ENCODE data around the gene CNTN1.

DNA sequence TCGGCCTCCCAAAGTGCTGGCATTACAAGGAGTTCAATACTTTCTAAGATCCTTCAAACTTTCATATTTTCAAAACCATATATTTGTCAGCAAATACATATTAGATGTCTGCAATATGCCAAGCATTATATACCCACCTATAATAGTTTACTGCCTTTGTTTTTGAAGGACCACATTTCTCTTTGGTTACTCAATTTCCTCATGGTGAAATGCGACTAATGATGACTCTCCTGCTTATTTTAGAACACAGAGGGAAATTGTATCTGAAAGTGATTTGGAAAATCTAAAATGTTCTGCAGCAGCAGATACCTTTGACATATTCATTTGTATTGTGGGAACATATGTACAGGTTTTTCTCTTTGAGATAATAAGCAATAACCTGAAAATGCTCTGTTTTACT, 2.7 kb upstream of the CNTN1 start:
- TF ChIP-seq, protein P1, sequence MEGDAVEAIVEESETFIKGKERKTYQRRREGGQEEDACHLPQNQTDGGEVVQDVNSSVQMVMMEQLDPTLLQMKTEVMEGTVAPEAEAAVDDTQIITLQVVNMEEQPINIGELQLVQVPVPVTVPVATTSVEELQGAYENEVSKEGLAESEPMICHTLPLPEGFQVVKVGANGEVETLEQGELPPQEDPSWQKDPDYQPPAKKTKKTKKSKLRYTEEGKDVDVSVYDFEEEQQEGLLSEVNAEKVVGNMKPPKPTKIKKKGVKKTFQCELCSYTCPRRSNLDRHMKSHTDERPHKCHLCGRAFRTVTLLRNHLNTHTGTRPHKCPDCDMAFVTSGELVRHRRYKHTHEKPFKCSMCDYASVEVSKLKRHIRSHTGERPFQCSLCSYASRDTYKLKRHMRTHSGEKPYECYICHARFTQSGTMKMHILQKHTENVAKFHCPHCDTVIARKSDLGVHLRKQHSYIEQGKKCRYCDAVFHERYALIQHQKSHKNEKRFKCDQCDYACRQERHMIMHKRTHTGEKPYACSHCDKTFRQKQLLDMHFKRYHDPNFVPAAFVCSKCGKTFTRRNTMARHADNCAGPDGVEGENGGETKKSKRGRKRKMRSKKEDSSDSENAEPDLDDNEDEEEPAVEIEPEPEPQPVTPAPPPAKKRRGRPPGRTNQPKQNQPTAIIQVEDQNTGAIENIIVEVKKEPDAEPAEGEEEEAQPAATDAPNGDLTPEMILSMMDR (IDR thresholded peaks at IDR 0.05) = no peak
- TF ChIP-seq POLR2A (IDR thresholded peaks at IDR 0.05) = no peak
